ENCODE measurements around the gene GRB7. TPM values are rescaled to one million over a fixed set of nuclear protein-coding genes. Genes with fewer than 3 reads are reported as not detected.

GRB7 gene
- total and polyA plus RNA-seq, 2 of the 4 experiments (the other 2 are of a cell fraction): 0.18 to 0.36 TPM

DNA sequence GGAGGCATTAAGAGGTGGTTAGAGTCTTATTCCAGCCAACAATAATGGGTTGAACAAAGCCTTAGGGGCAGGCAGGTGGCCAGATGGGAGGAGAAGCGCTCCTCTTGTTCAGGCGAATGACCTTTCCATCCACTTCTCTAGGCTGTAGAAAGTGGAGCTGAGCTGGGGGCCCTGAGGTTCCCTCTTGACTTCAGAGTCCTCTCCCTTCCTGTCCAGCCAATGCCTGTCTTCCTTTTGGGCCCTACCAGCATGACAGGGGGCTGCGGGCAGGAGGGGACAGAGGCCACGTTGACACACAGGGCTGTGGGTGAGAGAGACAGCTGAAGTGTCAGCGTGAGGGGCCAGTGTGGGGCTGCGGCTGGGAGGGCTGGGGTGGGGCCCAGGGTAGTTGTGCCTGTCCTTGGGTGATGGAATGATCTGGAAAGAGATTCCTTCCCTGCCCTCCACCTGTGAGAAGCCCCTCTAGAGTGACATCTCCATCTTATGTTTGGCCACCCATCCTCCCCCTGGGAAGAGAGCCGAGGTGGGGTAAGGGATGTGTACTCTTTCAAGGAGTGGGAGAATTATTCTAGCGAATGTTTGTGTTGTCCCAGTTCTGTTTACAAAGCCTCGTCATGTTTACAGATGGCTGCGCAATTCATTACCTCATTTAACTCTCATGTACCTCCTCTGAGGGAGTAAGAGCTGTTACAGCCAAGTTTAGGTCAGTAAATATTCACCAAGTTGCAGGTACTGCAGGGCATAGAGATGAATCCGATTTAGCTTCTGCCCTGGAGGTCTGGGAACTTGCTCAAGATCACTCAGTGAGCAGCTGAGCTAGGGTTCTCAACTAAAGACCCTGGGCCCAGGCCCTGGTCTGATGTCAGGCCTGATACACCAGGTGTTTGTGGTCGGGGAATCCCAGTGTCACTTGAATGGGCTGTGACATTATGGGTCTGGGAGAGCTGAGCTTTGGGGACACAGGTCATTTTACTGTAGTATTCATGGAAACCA, 34.5 kb upstream of the GRB7 start:
- H2BK5ac ChIP-seq (ENCODE audit: low read depth, low read length, poor library complexity, severe bottlenecking): no peak overlapping the region
- ATAC-seq (ENCODE audit: low read depth): no peak
- no peak overlapping the region for H2BK15ac ChIP-seq (ENCODE audit: low read depth, low read length)
- peaks cover 0 to 74% of the 10 kb centered on the region in 2 experiments; a peak in 3 of 4 replicates for H3K79me1 ChIP-seq (ENCODE audit: low read depth in 1 of 2, low read length in 2 of 2)
- no peaks in the 10 kb centered on the region for H3K27me3 ChIP-seq (ENCODE audit: control insufficient read depth, insufficient read depth, low read length)
- H4K91ac ChIP-seq (ENCODE audit: insufficient read depth, low read depth, low read length): no peak overlapping the region
- intact Hi-C loops (cut with micrococcal nuclease) (no loop called here), in situ Hi-C loops (cut with MboI; ENCODE audit: low sequenced_read_pairs) (no loop called here), dilution Hi-C loops (cut with HindIII; ENCODE audit: low sequenced_read_pairs, unreplicated experiment) (no loop called here)
- no peak overlapping the region; the same call in 1 of the 2 replicates for H3K4ac ChIP-seq (ENCODE audit: low read depth, low read length)
- H3K23ac ChIP-seq (ENCODE audit: low read depth, low read length): peak overlapping the region; percentile 13; the same call in 1 of the 2 replicates
- no TSS peak for BruUV-seq (replicated peaks)
- ChIA-PET CTCF (interaction anchor here (0.5 kb wide), 1 partner anchor 99 kb away, joined by 3 read pairs; no protein-coding TSS in a partner anchor), POLR2A (ENCODE audit: unreplicated experiment) (no interaction called here)
- H3K14ac ChIP-seq (replicated peaks; ENCODE audit: low read depth, low read length): no peak overlapping the region
- H3K9me1 ChIP-seq (ENCODE audit: insufficient read depth, low read length): peaks cover 20% of the 10 kb centered on the region
- H3K56ac ChIP-seq (ENCODE audit: extremely low read depth, insufficient read depth, low read length): no peak overlapping the region
- peaks cover 11% of the 10 kb centered on the region for H3K36me3 ChIP-seq (ENCODE audit: control insufficient read depth, insufficient read depth, low read length)
- 71% methylated on average over 1 of the region's 12 CpGs; no CpG with 5 or more reads in 1 of the 2 experiments for WGBS, 2 experiments (ENCODE audit: extremely low coverage in 2 of 2, insufficient read length in 1 of 2)
- H2AK5ac ChIP-seq (ENCODE audit: low read depth, low read length): no peak overlapping the region; the same call in 1 of the 2 replicates
- peaks cover 55% of the 10 kb centered on the region for H4K20me1 ChIP-seq (ENCODE audit: insufficient read depth, low read length)
- peak; percentile 11 for DNase-seq
- no peaks in the 10 kb centered on the region for H3K9me3 ChIP-seq (ENCODE audit: control insufficient read depth, insufficient read depth, low read length)
- no peak overlapping the region for H4K8ac ChIP-seq (ENCODE audit: low read depth in 2 of 2, low read length in 2 of 2)
- H3K9ac ChIP-seq (ENCODE audit: low read depth, low read length): no peak overlapping the region
- no peak overlapping the region for H3K27ac ChIP-seq (ENCODE audit: insufficient read depth, low read length)
- H3K18ac ChIP-seq (ENCODE audit: low read depth, low read length): no peak overlapping the region
- no peak overlapping the region; the same call in 1 of the 2 replicates for H3K4me2 ChIP-seq (ENCODE audit: low read depth, low read length)
- H2BK120ac ChIP-seq (ENCODE audit: low read depth, low read length): no peak overlapping the region
- peaks cover 21% of the 10 kb centered on the region for H3K4me1 ChIP-seq (ENCODE audit: control insufficient read depth, insufficient read depth, low read length)
- H3K4me3 ChIP-seq (ENCODE audit: insufficient read depth, low read depth, low read length): no peak overlapping the region
- no peak overlapping the region for H2AK9ac ChIP-seq (replicated peaks; ENCODE audit: low read depth, low read length, poor library complexity)
- no peak overlapping the region for H2AFZ ChIP-seq (replicated peaks; ENCODE audit: low read length, poor library complexity)
- H2BK20ac ChIP-seq (ENCODE audit: low read depth, low read length): no peak overlapping the region
- no peak overlapping the region for H4K5ac ChIP-seq (ENCODE audit: low read depth, low read length)
- TF ChIP-seq MAZ (IDR thresholded peaks at IDR 0.05; ENCODE audit: borderline replicate concordance, low read depth, low read length): no peak
- no peak for TF ChIP-seq FOS (IDR thresholded peaks at IDR 0.05; ENCODE audit: low read depth, low read length)
- no peak for TF ChIP-seq POLR2A (IDR thresholded peaks at IDR 0.05; ENCODE audit: low read depth, low read length)
- no peak for TF ChIP-seq MXI1 (IDR thresholded peaks at IDR 0.05; ENCODE audit: borderline replicate concordance, low read depth, low read length)
- no peak for TF ChIP-seq RFX5 (IDR thresholded peaks at IDR 0.05; ENCODE audit: low read depth, low read length)
- TF ChIP-seq, protein P1, sequence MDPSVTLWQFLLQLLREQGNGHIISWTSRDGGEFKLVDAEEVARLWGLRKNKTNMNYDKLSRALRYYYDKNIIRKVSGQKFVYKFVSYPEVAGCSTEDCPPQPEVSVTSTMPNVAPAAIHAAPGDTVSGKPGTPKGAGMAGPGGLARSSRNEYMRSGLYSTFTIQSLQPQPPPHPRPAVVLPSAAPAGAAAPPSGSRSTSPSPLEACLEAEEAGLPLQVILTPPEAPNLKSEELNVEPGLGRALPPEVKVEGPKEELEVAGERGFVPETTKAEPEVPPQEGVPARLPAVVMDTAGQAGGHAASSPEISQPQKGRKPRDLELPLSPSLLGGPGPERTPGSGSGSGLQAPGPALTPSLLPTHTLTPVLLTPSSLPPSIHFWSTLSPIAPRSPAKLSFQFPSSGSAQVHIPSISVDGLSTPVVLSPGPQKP (IDR thresholded peaks at IDR 0.05; ENCODE audit: borderline replicate concordance, low read depth, low read length): no peak
- TF ChIP-seq SMC3 (IDR thresholded peaks at IDR 0.05; ENCODE audit: low read depth, low read length): no peak
- TF ChIP-seq RCOR1 (IDR thresholded peaks at IDR 0.05; ENCODE audit: insufficient replicate concordance, low read length): no peak
- TF ChIP-seq NFE2L2 (IDR thresholded peaks at IDR 0.05; ENCODE audit: low read depth, low read length): no peak
- no peak for TF ChIP-seq MAFK (IDR thresholded peaks at IDR 0.05; ENCODE audit: low read depth, low read length)
- TF ChIP-seq, protein P2, sequence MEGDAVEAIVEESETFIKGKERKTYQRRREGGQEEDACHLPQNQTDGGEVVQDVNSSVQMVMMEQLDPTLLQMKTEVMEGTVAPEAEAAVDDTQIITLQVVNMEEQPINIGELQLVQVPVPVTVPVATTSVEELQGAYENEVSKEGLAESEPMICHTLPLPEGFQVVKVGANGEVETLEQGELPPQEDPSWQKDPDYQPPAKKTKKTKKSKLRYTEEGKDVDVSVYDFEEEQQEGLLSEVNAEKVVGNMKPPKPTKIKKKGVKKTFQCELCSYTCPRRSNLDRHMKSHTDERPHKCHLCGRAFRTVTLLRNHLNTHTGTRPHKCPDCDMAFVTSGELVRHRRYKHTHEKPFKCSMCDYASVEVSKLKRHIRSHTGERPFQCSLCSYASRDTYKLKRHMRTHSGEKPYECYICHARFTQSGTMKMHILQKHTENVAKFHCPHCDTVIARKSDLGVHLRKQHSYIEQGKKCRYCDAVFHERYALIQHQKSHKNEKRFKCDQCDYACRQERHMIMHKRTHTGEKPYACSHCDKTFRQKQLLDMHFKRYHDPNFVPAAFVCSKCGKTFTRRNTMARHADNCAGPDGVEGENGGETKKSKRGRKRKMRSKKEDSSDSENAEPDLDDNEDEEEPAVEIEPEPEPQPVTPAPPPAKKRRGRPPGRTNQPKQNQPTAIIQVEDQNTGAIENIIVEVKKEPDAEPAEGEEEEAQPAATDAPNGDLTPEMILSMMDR (conservative IDR thresholded peaks at IDR 0.05; ENCODE audit: low read depth, low read length): no peak
- no peak for TF ChIP-seq CEBPB (IDR thresholded peaks at IDR 0.05; ENCODE audit: low read depth, low read length)
- TF ChIP-seq RAD21 (IDR thresholded peaks at IDR 0.05; ENCODE audit: low read length): no peak
- TF ChIP-seq BHLHE40 (IDR thresholded peaks at IDR 0.05; ENCODE audit: low read depth, low read length): no peak

Measured in IMR-90 (cell line).